Measurements from ENCODE around the gene SDHC.
A peak's percentile ranks its signal among the peaks of the same experiment; 100 is the strongest.
"Not testable (repeated sequence)": the region's sequence is repeated elsewhere in the genome, so short reads cannot be mapped to it uniquely, and the experiment has no call there.

SDHC gene

GRCh38 chr1:161350671-161351070 is 36.5 kb downstream of the SDHC start:
- Mint-ChIP-seq H3K4me1 (no peaks in the 10 kb centered on the region), H3K9me3 (no peaks in the 10 kb centered on the region), H3K27me3 (no peaks in the 10 kb centered on the region), H3K27ac (no peak overlapping the region), H3K36me3 (peaks cover 16% of the 10 kb centered on the region), H3K4me3 (no peak overlapping the region)
- ATAC-seq = no peak

DNA sequence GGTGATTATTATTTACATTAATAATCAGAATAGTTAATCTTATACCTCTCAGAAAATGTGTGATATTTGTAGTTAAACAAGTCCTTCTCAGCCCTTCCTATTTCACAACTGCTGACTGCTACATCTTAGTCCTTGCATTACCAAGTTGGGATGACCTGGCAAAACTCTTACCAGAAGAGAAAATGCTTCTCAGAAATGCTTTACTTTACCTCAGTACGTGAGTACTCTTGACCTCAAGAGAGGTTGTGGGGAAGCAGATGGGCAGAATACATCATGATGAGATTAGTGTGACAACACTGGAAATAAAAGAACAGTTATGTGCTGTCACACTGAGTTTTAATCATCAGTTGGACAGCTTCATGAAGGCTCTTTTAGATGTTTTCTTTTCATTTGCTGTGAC is 37.3 kb downstream of the SDHC start:
- ATAC-seq = no peak
- no peak overlapping the region for H3K4me3 Mint-ChIP-seq
- no peaks in the 10 kb centered on the region for H3K9me3 Mint-ChIP-seq
- H3K4me1 Mint-ChIP-seq = no peaks in the 10 kb centered on the region
- peaks cover 14% of the 10 kb centered on the region for H3K36me3 Mint-ChIP-seq
- no peaks in the 10 kb centered on the region for H3K27me3 Mint-ChIP-seq
- H3K27ac Mint-ChIP-seq = no peak overlapping the region

DNA sequence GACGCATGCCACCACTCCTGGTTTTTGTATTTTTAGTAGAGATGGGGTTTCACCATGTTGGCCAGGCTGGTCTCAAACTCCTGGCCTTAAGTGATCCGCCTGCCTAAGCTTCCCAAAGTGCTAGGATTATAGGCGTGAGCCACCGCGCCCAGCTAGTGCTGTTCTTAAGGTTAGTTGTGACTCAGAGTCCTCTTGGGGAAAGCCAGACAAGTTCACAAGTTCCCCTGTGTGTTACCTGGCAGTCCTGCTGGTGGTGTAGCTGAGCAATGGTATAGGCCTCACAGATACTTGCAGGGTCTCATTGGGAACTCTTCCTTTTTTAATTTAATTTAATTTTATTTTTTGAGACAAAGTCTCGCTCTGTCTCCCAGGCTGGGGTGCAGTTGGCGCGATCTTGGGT is 42.9 kb downstream of the SDHC start:
- Mint-ChIP-seq H3K9me3 (no peaks in the 10 kb centered on the region), H3K4me3 (no peak overlapping the region), H3K36me3 (peaks cover 18% of the 10 kb centered on the region), H3K4me1 (no peaks in the 10 kb centered on the region), H3K27ac (no peak overlapping the region), H3K27me3 (no peaks in the 10 kb centered on the region)
- no peak for ATAC-seq

DNA sequence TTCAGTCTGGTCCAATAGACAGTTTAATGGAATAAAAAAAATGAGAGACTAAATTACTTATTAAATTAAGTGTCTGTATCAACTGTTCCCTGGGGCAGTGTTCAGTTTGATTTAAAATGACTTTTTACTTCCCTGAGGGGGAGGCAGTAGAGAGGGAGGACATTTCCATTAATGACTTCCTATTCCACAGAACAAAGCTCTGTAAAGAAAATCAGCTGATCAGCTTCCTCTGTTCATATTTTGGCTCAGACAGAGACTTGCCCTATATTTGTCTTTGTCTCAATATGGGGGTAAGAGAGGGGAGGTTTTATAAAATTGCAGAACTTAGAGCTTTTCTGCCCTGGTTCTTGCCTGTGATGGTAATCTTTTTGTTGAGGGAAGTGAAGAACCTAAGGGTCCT is 45.1 kb downstream of the SDHC start:
- Mint-ChIP-seq H3K27me3 (no peaks in the 10 kb centered on the region), H3K4me1 (no peaks in the 10 kb centered on the region), H3K9me3 (no peaks in the 10 kb centered on the region), H3K4me3 (no peak overlapping the region), H3K27ac (peak overlapping the region; percentile 35), H3K36me3 (peaks cover 24% of the 10 kb centered on the region)
- no peak for ATAC-seq

DNA sequence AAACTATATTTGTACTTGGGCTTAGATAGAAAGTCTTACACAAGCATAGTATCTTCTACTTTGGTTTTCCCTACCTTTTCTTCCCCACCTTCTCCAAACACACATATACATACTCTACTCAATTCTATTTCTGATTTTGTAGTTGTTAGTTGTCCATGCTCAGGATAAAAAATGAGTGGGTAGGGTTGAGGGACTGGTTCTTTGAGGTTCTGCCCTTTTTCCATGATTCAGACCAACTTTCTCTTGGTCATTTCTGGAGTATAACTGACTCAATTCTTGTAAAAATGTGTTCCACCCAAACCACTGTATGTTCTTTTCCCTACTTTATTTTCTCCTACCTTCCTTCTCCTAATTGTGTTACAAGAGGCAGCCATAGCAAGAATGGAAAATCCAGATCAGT is 50.2 kb downstream of the SDHC start:
- no peak for ATAC-seq
- Mint-ChIP-seq H3K4me1 (peaks cover 9% of the 10 kb centered on the region), H3K27me3 (no peaks in the 10 kb centered on the region), H3K9me3 (no peaks in the 10 kb centered on the region), H3K4me3 (no peak overlapping the region), H3K27ac (peak overlapping the region; percentile 36), H3K36me3 (peaks cover 36% of the 10 kb centered on the region)

- ATAC-seq = no peak
- Mint-ChIP-seq H3K27me3 (no peaks in the 10 kb centered on the region), H3K4me3 (no peak overlapping the region), H3K9me3 (no peaks in the 10 kb centered on the region), H3K27ac (no peak overlapping the region), H3K36me3 (peaks cover 28% of the 10 kb centered on the region), H3K4me1 (peaks cover 9% of the 10 kb centered on the region)
These were observed 51.0 kb downstream of the SDHC start for GRCh38 chr1:161365207-161365606.

GRCh38 chr1:161367684-161368400 is 53.7 kb downstream of the SDHC start, which contains the start of gene CFAP126:
Gene CFAP126, minus strand, starts transcription at chr1:161367876. Its CDS starts 8 bp downstream, at chr1:161367868.
- Mint-ChIP-seq H3K27me3 (no peaks in the 10 kb centered on the region), H3K36me3 (peaks cover 28% of the 10 kb centered on the region), H3K4me1 (peaks cover 9% of the 10 kb centered on the region), H3K4me3 (no peak within 1 kb of the TSS), H3K27ac (peak within 1 kb of the TSS; percentile 71), H3K9me3 (no peaks in the 10 kb centered on the region)
- ATAC-seq = peak; percentile 100

DNA sequence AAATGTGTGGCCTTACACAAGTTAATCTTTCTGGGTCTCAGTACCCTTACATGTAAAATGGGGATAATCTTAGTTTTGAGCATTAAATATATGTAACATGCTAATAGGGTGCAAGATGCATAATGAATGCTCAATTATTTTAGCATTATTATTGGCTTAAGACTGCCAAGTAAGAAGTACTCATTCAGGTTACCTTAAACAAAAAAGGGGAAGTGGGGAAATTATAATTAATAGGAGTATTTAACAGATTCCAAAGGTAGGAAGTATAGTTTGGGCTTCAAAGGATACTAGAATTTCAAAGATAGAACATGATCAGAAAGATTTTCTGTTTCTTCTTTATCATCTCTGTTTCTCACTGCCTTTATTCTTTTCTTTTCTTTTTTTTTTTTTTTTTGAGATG is 59.3 kb downstream of the SDHC start:
- no peaks in the 10 kb centered on the region for H3K4me1 Mint-ChIP-seq
- no peak overlapping the region for H3K4me3 Mint-ChIP-seq
- H3K36me3 Mint-ChIP-seq = no peaks in the 10 kb centered on the region
- no peak for ATAC-seq
- no peak overlapping the region for H3K27ac Mint-ChIP-seq
- H3K27me3 Mint-ChIP-seq = no peaks in the 10 kb centered on the region
- H3K9me3 Mint-ChIP-seq = no peaks in the 10 kb centered on the region

DNA sequence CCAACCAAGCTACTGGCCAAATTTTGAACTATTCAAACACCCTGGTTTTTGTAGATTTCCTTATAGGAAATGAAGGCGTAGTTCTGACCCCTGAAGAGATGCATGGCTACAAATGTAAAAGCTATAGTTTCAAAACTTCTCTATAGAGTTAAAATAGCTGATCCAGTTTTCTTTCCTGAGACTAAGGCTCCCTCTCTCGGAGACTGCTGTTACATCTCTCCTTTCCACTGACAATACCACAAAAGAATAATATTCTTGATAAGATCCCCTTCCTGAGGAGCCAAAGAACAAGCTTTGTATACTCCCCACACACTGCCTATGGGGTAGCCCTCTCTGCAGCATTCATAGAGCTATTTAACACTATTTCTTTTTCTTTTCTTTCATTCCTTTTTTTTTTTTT is 60.2 kb downstream of the SDHC start:
- no peaks in the 10 kb centered on the region for H3K27me3 Mint-ChIP-seq
- no peaks in the 10 kb centered on the region for H3K36me3 Mint-ChIP-seq
- ATAC-seq = no peak
- H3K9me3 Mint-ChIP-seq = no peaks in the 10 kb centered on the region
- H3K4me3 Mint-ChIP-seq = no peak overlapping the region
- H3K27ac Mint-ChIP-seq = no peak overlapping the region
- H3K4me1 Mint-ChIP-seq = no peaks in the 10 kb centered on the region

GRCh38 chr1:161378014-161378413 is 63.8 kb downstream of the SDHC start:
- H3K4me3 Mint-ChIP-seq = no peak overlapping the region
- no peaks in the 10 kb centered on the region for H3K36me3 Mint-ChIP-seq
- no peak for ATAC-seq
- H3K4me1 Mint-ChIP-seq = no peaks in the 10 kb centered on the region
- no peaks in the 10 kb centered on the region for H3K27me3 Mint-ChIP-seq
- H3K27ac Mint-ChIP-seq = no peak overlapping the region
- H3K9me3 Mint-ChIP-seq = no peaks in the 10 kb centered on the region

DNA sequence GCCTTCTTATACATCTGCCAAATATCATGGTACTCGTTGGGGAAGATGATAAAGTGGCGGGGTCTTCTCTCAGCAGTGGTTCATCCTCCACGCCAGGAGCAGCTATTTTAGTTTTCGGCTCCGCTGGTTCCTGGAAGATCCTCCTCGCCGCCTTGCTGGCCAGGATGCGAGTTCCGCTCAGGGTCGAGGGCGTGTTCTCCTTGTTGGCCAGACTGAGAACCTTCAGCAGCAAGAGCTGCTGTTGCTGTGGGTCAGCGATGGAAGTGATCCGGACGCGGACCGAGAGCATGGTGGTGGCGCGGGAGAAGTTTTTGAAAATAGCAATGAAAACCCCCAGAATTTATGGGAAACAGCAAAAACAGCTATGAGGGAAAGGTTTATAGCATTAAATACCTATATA is 64.9 kb downstream of the SDHC start:
- Mint-ChIP-seq H3K4me3 (no peak overlapping the region), H3K36me3 (no peaks in the 10 kb centered on the region), H3K27ac (no peak overlapping the region), H3K4me1 (no peaks in the 10 kb centered on the region), H3K27me3 (no peaks in the 10 kb centered on the region), H3K9me3 (no peaks in the 10 kb centered on the region)
- ATAC-seq = no peak

- no peaks in the 10 kb centered on the region for H3K9me3 Mint-ChIP-seq
These were observed 67.5 kb downstream of the SDHC start for GRCh38 chr1:161381707-161382106.

DNA sequence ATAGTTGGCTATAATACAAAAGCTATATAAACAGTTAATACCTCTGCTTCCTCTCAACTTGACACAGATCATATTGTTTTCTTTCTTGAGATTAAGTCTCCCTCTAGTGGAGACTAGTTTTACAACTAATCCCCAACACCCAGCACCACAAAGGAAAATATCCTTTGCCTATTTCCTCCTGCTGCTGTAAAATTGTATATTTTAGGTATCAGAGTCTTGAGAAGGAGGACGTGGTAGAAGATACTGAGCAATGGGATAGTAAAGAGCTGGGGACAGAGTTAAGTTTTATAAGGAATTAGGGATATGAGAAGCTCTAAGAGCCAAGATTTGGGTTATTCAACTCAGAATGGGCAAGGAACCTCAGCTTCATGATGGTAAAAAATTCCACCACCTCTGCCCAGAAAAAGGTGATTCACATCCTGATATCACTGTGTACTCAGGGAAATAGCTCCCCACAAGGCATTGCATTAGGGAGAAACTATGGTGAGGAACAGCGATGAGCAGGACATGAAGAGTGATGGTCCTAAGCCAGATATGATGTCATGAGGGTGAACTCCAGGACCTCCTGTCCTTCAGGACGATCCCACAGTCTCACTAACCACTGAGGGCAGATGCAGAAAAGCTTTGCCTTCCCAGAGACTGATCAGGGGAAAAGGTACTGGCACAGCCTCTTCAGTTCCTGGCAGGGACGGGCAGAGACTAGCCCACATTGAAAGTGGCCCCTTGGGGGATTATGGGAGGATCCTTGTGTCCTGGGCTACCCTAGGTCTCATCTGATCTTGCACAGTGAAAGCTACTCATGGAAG is 68.2 kb downstream of the SDHC start:
- H3K36me3 Mint-ChIP-seq = no peaks in the 10 kb centered on the region
- H3K9me3 Mint-ChIP-seq = no peaks in the 10 kb centered on the region
- H3K27ac Mint-ChIP-seq = no peak overlapping the region
- peak; percentile 75 for ATAC-seq
- H3K4me1 Mint-ChIP-seq = no peaks in the 10 kb centered on the region
- H3K27me3 Mint-ChIP-seq = no peaks in the 10 kb centered on the region
- H3K4me3 Mint-ChIP-seq = no peak overlapping the region

More at GRCh38 chr1:161381707-161382106, 67.5 kb downstream of the SDHC start:
- H3K4me3 Mint-ChIP-seq = no peak overlapping the region
- no peak for ATAC-seq
- no peak overlapping the region for H3K27ac Mint-ChIP-seq
- no peaks in the 10 kb centered on the region for H3K4me1 Mint-ChIP-seq
- no peaks in the 10 kb centered on the region for H3K36me3 Mint-ChIP-seq
- no peaks in the 10 kb centered on the region for H3K27me3 Mint-ChIP-seq

DNA sequence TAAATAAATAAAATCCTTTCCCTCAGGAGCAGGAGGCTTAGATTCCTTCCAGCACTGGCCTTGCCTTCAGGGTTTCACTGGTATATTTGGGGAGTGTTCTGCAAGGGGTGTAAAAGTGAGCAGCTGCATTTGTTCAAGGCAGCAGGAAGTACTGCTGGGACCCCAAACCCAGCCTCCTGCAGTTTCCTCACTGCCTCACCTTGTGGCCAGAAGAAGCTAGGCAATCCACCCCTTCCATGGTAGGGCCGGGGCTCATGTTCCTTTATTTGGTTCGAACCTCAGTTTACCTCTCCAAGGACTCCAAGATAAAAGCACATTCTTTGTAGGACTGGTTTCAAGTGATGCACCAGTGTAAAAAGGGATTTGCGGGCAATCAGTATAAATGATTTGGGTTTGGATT is 74.5 kb downstream of the SDHC start:
- Mint-ChIP-seq H3K4me3 (peak overlapping the region; percentile 98), H3K4me1 (peaks cover 16% of the 10 kb centered on the region), H3K27me3 (no peaks in the 10 kb centered on the region), H3K27ac (peak overlapping the region; percentile 94), H3K9me3 (no peaks in the 10 kb centered on the region), H3K36me3 (no peaks in the 10 kb centered on the region)
- no peak for ATAC-seq

DNA sequence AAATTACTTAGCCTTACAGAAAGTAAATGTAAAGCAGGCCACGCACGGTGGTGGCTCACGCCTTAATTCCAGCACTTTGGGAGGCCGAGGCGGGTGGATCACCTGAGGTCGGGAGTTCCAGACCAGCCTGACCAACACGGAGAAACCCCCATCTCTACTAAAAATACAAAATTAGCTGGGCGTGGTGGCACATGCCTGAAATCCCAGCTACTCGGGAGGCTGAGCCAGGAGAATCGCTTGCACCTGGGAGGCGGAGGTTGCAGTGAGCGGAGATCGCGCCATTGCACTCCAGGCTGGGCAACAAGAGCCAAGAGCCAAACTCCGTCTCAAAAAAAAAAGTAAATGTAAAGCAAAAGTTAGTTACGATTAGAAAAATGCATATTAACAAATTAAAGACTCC is 75.0 kb downstream of the SDHC start:
- peak overlapping the region; percentile 94 for H3K27ac Mint-ChIP-seq
- H3K9me3 Mint-ChIP-seq, H3K27me3 Mint-ChIP-seq, H3K36me3 Mint-ChIP-seq, ATAC-seq: not testable (repeated sequence)
- H3K4me1 Mint-ChIP-seq = peaks cover 16% of the 10 kb centered on the region
- H3K4me3 Mint-ChIP-seq = peak overlapping the region; percentile 98
